ENCODE results near the gene PDHX.

The PDHX gene

DNA sequence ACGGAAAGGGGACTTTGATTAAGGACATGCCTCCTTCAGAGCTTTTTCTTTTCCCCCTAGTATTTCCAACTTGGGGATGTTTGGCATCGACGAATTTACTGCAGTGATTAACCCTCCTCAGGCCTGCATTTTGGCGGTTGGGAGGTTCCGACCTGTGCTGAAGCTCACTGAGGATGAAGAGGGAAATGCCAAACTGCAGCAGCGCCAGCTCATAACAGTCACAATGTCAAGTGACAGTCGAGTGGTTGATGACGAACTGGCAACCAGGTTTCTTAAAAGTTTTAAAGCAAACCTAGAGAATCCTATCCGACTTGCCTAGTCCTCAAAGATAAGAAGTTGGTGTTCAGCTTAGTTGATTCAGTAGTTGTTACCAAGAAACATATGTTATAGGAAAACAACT lies 78.4 kb downstream of the PDHX start:
- no peak for DNase-seq

DNA sequence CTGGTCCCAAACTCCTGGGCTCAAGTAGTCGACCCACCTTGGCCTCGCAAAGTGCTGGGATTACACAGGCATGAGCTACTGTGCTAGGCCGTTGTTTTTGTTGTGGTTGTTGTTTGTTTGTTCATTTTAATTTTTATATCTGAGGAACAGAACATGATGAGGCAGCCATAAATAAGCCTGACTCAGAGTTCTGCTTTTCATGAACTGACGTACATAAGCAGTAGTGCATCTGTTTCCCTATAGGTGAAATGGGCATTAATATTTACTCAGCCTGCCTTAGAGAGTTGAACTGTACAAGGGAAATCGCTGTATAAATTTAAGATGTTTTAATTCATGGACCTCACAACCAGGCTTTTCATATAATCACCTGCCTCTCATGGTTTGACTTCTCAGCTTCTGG lies 80.5 kb downstream of the PDHX start:
- no peak for DNase-seq

DNA sequence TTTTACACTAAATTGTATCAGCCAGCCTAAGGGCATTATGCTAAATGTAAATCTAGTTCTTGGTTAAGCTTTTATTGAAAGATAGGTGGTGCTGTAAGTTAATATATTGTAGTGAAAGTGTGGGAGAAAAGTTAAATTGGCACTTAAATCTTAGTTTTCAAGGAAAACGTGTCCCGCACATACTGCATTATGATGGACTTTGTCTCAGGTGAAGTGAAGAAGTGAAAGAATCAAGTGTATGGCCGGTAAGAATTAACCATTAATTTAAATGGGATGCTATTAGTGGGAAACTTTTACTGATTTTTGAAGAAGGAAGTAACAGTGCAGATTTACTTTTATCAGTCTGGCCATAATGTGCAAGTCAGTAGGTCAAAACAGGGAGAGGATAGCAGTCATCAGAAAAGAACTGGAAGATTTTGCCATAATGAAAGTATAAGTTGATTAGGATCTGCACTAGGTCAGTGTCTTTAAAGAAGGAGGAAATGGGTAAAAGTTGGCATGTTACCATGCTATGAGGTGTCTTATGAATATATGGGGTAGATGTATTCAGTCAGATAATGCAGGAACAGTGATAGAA lies 81.6 kb downstream of the PDHX start:
- DNase-seq = peak; percentile 38

DNA sequence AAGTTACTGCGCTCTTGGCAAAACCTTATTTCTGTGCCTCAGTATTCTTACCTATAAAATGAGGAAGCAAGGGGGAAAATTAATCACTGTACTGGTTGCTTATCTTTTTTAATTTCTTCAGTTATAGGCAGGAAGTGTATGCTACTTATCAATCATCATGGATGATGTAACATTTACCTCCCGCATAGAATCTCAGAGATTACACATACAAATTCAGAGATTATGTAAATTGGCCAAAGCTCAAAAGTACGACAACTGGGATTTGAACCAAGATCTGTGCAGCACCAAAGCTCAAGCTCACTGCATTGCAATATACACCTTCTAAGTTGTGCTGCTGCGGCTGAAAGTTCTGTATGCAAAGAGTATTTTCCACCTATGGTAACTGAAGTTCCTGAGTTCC lies 83.0 kb downstream of the PDHX start:
- no peak for DNase-seq

DNA sequence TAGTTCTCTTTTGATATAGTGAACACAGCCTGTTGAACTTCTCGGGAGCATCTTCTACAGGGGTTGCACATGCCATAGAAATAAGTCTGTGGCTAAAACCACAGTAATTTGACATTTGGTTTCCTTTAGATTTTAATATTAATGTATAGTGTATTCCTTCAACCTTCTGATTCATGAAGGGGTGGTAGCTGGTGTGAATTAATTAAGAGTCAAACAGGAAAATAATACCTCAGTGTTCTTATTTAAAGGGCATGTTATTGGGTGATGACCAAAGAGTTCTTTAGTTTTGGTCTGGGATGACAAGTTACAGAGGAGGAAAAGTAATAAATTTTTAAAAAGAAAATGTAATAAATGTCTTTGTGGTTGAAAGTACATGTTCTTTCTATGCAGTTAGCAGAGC lies 86.8 kb downstream of the PDHX start:
- DNase-seq = no peak

DNA sequence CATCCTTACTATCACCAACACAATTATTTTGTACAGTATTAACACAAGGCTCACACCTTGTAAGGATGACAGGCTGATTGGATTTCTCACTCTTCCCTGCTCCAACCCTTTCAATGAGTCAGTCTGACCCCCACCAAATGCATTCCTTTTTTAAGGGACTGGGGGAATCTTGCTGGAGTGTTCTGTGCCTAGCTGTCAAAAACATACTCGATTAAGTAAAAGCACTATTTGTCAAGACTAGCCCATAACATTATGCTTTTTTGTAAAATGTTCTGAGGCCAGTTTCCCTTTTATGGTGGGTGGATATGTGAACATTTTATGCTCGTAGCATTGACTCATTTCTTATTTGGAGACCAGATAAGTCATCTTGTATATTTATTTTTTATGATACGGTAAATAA lies 87.2 kb downstream of the PDHX start:
- DNase-seq = no peak

DNA sequence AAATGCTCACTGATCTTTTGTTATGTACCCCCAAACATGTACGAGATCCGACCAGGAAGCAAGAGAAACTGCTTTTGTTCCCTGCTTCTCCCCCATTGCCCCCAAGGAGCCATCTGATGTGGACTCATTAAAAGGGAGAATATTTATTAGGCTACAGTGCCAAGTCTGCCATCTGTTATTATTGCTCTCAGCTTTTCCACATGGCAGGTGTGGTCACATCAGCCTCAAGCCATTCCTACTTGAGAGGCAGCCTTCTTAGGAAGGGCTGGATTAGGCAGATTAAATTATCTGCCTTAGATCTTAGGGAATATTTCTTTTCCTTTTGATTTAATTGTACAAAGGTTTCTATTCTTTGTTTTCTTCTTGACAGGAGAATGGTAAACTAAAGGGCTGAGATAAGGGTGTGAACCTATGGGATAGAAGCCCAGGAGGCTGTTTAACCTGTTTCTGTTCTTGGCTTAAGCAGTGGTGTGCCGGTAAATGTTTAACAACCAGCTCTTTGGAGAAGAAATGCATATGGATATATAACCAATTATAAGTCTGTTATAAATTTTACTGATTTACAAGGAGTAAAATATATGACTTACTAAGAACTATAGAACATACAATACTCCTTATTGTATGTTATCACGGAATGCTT lies 88.8 kb downstream of the PDHX start:
- no peak for DNase-seq

DNA sequence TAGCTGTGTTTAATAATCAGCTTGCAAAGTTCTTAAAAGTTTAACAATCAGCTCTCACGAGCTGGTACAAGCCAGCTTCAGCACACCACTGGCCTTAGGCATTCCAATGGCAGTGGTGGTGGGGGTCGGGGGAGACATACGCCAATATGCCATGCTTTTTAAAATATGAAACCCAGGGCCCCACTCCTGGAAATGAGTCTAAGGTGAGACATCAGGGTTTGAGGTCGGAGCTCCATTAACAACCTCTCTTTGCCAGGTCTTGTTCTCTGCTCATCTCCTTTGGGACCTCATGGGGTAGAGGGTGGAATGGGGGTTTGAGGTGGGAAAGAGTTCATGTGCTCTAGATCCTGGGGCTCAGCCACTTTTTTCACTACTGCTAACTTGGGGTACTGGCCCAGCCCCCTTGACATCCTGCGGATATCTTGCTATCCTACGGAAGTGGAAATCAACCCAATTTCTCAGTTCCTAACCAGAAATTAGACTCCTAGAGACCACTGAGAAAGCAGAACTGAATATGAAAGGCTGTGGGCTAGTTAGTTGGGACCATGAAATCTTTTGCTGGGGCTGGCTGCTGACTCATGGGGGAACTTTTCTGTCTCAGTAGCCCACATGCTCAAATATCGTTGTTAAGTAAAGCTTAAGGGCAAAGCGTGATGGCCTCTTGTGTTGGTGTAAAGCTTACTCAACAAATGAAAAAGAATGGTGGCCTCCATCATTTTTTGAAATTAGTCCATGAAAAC lies 90.1 kb downstream of the PDHX start:
- DNase-seq = no peak

DNA sequence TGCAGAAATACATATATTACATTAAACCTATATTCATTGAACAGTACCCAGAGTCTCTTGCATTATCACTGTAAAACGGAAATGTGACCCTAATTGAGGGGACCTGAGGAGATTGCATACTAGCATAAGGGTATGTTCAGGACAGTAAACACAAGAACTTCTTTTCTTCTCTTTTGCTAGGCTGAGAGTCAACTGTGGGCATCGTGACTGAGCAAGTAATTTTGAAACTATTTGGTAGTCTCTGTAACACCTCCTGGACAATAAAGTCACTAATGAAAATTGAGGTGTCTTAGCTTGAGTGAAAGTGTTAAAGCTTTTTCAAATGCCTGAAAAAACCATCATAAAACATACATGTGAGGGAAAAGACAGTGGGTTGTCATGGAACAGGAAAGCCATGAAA lies 90.9 kb downstream of the PDHX start:
- no peak for DNase-seq

DNA sequence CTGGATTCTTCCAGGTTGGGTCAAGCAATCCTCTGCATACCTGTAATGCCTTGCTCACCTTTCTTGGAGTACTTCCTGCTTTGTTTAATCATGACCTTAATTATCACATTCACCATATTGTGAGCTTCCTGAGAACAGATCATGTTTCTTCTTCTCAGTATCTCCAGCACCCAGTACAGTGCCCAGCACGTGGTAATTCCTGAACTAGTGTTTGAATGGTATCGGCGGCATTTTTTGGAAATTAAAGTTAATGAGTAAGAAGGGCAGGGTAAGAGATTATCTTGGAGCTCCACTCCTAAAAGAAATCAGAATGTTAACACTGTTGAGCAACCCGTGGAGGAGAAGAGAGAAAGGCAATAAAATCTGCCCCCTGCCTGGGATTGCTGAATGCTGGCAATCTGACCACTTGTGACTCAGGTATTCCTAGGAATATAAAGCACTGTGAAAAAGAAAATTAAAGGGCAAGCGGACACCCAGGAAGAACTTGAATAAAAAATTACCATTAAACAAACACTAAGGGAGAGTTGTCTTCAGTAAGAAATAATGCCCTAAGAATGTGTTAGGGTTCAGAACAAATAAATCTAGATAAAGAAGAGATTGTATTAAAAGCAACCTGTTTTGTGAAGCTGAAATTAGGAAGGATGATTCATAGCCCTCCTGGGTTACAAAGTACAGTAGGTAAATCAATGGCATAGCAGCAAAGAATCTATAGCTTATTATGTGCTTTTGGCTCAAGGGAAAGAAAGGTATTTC lies 92.9 kb downstream of the PDHX start:
- peak; percentile 39 for DNase-seq

DNA sequence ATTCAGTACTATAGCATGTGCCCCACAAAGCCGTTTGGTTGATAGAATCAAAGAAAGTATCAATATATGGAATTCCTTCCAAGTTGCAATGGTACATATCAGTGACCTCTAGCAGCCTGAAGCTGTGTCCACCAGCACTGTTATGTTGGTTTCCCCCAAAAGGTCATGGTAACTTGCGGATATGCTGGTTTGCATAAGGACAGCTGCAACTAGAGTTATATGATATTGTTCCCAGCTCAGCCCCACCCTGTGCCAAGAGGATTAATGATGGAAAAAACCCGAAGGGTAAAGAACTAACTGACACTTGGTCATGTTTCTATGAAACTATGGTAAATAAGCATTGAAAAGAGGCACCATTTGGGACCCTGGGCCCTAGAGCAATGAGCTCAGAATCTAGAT lies 93.5 kb downstream of the PDHX start:
- DNase-seq = no peak

DNA sequence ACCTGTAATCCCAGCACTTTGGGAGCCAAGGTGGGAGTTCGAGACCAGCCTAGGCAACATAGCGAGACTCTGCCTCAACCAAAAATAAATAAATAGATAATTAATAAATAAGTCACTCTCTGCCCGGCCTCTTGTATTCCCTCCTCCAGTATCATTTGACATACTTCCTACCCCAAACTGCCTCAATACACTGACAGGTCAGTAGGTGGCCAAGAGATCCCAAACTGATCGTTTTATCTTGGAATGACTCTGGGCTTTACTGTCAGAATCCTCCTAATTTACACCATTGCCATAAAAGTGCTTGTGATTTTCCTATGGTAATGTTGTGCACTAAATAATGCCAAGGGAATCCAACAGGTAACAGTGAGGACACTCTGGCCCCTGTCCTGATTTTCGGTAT lies 94.2 kb downstream of the PDHX start:
- DNase-seq = no peak

DNA sequence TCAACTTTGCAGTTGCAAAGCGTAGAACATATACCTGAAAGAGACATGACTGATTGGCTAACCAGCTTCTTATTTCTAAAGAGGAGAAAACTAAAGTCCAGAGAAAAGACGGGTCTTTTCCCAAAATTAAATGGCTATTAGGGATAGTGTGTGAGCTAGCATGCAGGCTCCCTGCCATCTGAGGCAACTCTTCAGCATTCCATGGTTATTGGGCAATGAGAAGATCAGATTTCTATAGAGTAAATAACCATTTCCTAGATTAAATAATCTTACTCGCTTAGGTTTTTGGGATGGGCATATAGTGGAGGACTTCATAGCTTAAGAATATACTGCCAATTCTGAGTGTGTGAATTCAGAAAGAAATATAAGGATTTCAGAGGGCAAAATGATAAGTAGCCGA lies 95.0 kb downstream of the PDHX start:
- peak; percentile 34 for DNase-seq

DNA sequence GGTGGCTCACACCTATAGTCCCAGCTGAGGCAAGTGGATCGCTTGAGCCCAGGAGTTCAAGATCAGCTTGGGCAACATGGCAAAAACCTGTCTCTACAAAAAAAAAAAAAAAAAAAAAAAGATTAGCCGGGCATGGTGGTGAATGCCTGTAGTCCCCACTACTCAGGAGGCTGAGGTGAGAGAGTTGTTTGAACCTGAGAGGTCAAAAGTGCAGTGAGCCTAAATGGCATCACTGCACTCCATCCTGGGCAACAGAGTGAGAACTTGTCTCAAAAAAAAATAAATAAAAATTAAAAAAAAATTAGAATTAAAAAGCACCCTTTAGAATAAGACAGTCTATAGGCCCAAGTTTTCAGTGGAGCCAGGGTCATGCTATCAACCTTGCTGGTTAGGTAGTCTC lies 95.5 kb downstream of the PDHX start:
- DNase-seq = no peak

DNA sequence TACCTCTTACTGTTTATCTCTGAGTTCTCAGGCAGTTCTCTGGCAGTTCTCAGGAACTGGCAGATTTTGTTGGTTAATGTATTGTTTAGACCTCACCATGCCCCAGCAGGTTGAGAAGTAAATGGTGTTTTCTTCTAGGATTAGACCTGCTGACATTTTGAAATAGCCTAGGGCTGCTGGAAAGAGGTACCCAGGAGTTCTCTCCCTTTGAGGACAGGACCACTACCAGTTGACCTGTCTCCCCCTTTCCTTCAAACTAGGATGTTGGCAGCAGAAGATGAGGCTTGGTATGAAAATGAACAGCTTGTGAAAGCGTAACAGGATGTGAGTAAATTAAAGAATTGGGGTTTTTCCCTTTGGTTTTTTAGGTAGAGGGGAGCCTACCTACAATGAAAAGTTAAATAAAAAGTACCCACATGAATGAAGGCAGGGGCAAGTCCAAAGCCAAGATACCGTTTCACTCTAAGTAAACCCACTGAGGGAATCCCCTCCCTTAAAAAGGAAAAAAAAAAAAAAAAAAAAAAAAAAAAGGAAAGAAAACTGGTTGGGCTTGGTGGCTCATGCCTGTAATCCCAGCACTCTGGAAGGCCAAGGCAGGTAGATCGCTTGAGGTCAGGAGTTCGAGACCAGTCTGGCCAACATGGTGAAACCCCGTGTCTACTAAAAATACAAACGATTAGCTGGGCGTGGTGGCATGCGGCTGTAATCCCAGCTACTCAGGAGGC lies 96.2 kb downstream of the PDHX start:
- no peak for DNase-seq

DNA sequence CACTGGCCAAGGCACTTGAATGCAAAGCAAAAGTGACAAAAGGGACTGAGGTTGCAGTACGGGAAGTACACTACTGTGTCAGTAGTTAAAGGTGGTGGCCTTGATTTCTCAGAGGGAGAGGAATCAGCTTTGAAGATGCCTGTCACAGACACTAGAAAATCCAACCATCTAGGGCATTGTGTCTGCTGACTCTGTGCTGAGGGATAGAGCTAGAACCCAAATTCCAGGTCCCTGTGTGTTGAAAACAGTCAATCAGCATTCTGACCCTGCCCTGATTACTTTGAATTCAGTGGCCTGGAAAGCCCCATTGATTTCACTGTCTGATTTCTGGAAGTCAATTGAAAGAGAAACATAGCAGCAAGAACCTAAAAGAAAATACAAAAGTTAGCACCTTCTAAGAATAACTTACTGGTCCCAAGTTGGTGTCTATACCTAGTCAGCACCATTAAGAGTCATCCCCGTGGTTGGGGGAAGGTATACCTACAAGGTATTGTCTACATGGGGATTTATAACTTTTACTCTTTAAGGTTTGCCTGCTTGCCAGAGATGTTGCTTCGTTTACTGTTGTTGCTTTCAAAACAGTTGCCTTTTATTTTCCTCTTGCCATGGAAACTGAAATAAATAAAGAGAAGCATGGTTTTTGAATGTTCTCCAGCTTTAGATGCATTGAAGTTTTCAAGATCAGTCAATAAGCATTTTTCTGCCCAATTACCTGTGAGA lies 97.3 kb downstream of the PDHX start:
- no peak for DNase-seq

DNA sequence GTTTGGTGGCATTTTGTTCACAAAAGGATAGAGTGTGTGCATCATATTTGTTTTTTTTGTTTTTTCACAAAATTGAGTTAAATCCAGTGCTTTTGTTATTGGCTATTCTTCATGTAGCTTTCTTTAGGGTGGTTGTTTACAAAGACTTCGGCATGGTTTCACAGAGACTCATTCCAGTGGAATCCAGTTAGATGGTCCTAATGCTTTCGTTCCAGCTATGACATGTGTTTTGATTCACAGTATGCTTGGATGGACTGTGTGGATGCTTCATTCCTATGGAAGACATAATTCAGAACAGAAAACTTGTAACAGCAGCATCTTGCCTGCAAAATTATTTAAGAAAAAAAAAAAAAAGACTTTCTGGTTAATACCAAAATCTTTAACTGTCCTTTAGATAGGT lies 97.9 kb downstream of the PDHX start:
- DNase-seq = peak; percentile 93

DNA sequence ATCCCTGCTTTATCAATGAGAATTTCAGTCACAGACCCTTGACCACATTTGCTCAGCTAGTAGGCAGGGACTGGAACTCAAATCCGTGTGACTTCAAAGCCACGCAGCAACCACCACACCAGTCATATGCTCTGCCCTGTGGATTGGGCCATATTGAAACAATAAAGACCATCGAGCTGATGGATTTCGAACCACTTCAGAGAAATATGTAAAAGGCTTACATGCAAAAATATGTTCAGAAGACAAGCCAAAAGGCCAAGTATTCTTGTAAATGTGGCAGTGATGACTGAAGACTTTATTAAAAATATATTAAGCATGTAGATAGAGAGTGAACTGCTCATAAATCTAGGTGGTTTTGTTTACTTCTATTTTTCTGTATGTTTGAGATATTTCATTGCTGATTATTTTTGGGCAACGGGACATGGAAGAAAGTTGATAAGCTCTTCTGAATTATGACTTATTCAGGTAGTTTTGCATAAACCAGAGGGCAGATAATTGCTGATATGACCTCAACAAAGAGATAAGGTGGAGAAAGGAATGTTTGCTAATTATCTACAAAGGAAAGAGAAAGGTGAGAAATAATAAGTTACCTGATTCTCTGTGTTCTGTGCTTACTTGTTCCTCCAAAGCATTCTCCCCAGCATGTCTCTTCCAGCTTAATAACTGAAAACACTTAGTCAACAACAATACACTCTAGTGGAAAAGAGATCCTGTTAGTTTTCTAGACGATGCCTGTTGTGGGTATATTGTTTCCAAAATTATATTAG lies 99.4 kb downstream of the PDHX start:
- no peak for DNase-seq

DNA sequence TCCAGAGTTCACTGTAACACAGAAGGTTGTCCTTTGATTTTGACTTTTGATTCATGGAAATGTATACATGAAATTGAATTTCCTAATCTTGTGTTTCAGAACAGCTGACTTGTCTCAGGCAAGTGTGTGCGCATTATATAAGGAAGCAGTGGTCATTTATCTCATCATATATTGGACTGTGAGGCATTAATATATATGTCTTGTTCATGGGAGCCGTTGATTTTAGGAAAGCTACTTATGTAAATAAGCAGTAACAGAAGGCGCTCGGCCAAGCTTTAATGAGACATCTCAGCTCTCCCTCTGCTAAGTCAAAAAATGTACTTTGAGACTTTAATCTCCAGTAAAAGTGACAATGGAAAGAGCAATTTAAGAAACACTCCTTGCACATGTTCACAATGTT lies 100.5 kb downstream of the PDHX start:
- no peak for DNase-seq

DNA sequence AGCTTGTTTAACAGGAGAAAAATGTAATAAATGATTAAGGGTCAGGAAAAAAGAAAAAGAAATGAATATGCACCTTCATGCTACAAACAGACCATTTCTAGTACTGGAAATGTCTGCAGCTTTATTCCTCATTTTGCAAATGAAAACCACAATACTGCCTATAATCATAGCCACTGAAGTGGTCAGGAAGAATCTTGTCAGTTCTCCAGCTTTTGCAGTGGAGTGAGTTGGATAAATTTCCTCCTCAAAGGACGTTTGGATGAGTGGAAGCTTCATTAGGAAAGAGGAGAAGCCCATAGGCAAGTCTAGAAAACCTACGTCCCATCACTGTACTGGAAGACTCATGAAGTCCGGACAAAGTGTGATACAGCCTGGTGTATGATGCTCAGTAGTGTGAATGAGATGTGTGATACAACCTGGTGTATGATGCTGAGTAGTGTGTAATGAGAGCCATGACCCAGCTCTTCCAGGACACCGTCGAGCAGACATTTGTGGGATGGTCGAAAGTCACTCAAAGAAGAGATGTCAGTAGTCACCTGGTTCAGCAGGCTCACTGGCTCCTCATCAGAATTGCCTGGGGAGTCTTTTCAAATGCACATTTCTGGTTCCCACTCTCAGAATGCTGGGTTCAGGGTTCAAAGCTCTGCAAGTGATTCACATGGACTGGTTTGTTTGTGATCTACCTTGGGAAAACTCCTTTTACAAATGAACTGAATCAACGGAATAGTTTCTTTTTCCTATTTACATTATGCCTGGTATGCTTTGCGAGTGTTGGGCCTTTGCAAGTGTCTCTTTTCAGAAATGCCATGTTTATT lies 101.3 kb downstream of the PDHX start:
- no peak for DNase-seq

DNA sequence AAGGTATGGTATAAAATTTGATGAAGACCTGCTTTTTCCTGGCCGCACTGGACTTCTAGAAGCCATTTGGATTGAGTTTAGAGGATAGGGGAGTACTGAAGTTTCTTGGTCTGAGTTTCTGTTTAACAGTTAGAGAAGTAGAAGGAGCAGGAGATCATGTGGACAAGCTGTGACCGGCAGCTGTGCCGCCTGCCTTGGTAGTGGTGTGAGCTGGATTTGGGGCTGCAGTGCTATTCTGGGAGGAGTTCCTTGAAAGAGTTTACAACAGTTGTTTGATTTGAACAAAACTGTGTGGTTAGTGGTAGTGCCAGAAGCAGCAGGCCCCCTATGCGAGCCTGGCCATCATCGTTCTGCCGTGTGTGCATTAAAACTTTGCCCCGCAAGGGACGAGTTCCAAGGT lies 105.2 kb downstream of the PDHX start:
- no peak for DNase-seq

All from fibroblast of skin of back (primary cell).